Measurements from ENCODE around the gene PRDM12. TPM values are rescaled to one million over a fixed set of nuclear protein-coding genes. Genes with fewer than 3 reads are reported as not detected.

Gene PRDM12
- total RNA-seq, 1 donor from 2014 or later, result not detected

- Histone ChIP-seq H3K4me3 (no peak overlapping the region), H3K27me3 (no peaks in the 10 kb centered on the region), H3K9me3 (no peaks in the 10 kb centered on the region), H3K4me1 (no peaks in the 10 kb centered on the region), H3K36me3 (peaks cover 26 to 39% of the 10 kb centered on the region in 2 donors), H3K27ac (no peak overlapping the region)
- intact Hi-C loops (cut with DNase I), result no loop called here
- no peak for DNase-seq (ENCODE audit: low spot score in 2 of 2)
- TF ChIP-seq, protein P1, sequence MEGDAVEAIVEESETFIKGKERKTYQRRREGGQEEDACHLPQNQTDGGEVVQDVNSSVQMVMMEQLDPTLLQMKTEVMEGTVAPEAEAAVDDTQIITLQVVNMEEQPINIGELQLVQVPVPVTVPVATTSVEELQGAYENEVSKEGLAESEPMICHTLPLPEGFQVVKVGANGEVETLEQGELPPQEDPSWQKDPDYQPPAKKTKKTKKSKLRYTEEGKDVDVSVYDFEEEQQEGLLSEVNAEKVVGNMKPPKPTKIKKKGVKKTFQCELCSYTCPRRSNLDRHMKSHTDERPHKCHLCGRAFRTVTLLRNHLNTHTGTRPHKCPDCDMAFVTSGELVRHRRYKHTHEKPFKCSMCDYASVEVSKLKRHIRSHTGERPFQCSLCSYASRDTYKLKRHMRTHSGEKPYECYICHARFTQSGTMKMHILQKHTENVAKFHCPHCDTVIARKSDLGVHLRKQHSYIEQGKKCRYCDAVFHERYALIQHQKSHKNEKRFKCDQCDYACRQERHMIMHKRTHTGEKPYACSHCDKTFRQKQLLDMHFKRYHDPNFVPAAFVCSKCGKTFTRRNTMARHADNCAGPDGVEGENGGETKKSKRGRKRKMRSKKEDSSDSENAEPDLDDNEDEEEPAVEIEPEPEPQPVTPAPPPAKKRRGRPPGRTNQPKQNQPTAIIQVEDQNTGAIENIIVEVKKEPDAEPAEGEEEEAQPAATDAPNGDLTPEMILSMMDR (IDR thresholded peaks at IDR 0.05), result no peak
These were observed 25.1 kb upstream of the PRDM12 start for GRCh38 chr9:130639124-130639765.

- TF ChIP-seq, protein P1 (IDR thresholded peaks at IDR 0.05), result no peak
- Histone ChIP-seq H3K36me3 (peaks cover 19 to 31% of the 10 kb centered on the region in 2 donors), H3K4me3 (no peak overlapping the region), H3K9me3 (no peaks in the 10 kb centered on the region), H3K4me1 (no peaks in the 10 kb centered on the region), H3K27ac (no peak overlapping the region), H3K27me3 (no peaks in the 10 kb centered on the region)
- intact Hi-C loops (cut with DNase I), result no loop called here
- no peak for DNase-seq (ENCODE audit: low spot score in 2 of 2)
These were observed 24.4 kb upstream of the PRDM12 start for GRCh38 chr9:130639866-130640555.

GRCh38 chr9:130640681-130641080 lies 23.7 kb upstream of the PRDM12 start:
- no peaks in the 10 kb centered on the region for H3K27me3 ChIP-seq
- H3K36me3 ChIP-seq, result peaks cover 12 to 24% of the 10 kb centered on the region in 2 donors
- no peaks in the 10 kb centered on the region for H3K4me1 ChIP-seq
- TF ChIP-seq, protein P1 (IDR thresholded peaks at IDR 0.05), result no peak
- intact Hi-C loops (cut with DNase I), result no loop called here
- H3K4me3 ChIP-seq, result no peak overlapping the region
- no peaks in the 10 kb centered on the region for H3K9me3 ChIP-seq
- DNase-seq (ENCODE audit: low spot score in 2 of 2), result no peak
- no peak overlapping the region for H3K27ac ChIP-seq

DNA sequence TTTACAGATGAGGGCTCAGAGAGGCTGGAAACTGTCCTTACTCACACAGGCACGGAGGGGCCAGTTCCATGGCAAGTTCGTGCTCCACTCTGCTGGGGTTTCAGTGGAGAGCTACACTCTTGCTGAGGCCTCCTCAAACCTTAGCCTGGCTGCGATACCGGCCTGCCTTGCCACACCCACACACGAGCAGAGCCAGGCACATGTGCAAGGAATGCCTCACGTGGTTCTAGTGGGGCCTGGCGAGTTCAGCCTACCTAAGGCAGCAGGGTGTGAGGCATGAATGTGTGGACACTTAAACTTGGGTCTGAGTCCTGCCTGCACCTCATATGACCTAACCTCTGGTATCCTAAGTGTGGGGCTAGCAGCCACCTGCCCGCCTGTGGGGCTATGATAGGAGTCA lies 21.5 kb upstream of the PRDM12 start:
- DNase-seq (ENCODE audit: low spot score in 2 of 2), result no peak
- Histone ChIP-seq H3K27ac (no peak overlapping the region), H3K4me3 (no peak overlapping the region), H3K4me1 (no peaks in the 10 kb centered on the region), H3K36me3 (peaks cover 0 to 6% of the 10 kb centered on the region in 2 donors), H3K27me3 (no peaks in the 10 kb centered on the region), H3K9me3 (no peaks in the 10 kb centered on the region)
- TF ChIP-seq, protein P1 (IDR thresholded peaks at IDR 0.05), result no peak
- intact Hi-C loops (cut with DNase I), result no loop called here

DNA sequence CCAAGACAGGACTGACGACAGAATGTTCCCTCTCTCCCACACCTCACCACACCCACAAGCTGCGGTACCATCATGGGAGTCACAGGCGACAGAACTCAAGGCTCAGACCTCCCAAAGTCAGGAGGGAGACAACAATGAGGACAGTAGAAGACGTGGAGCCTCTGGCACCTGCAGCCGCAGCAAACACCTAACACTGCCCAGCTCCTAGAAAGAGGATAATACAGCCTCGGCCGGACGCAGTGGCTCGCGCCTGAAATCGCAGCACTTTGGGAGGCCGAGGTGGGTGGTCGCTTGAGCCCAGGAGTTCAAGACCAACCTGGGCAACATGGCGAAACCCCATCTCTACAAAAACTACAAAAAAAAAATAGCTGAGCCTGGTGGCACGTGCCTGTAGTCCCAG lies 13.2 kb upstream of the PRDM12 start:
- Histone ChIP-seq H3K4me3 (no peak overlapping the region), H3K4me1 (no peaks in the 10 kb centered on the region), H3K27ac (no peak overlapping the region), H3K36me3 (no peaks in the 10 kb centered on the region), H3K27me3 (no peaks in the 10 kb centered on the region), H3K9me3 (no peaks in the 10 kb centered on the region)
- DNase-seq (ENCODE audit: low spot score in 2 of 2), result no peak
- intact Hi-C loops (cut with DNase I), result no loop called here
- TF ChIP-seq, protein P1 (IDR thresholded peaks at IDR 0.05), result no peak

All from ascending aorta (tissue), 2 donors.